Measurements from ENCODE around the gene GIGYF2. TPM values are rescaled to one million over a fixed set of nuclear protein-coding genes. Genes with fewer than 3 reads are reported as not detected.

The GIGYF2 gene
- total and polyA plus RNA-seq, 9 donors = 22.1 to 83.6 (median 68.4) TPM

DNA sequence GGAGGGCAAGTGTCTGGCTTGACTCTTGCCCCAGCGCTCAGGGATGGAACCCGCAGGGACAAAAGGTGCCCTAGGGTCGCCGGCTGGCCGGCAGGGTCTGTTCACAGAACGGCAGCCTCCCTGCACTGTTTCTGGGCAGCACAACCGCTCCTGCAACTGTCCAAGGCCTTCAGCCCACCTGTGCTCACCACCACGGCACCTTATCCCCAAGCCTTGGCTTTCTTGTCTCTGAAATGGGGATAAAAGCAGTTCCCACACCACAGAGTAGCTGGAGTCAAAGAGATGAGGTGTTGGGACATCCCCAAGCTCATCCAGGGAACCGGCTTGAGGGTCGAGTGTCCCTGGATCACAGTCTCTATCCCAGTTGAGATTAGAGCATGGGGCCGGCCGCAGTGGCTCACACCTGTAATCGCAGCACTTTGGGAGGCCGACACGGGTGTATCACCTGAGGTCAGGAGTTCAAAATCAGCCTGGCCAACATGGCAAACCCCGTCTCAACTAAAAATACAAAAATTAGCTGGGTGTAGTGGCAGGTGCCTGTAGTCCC, 177.6 kb downstream of the GIGYF2 start:
- Histone ChIP-seq H3K36me3 (no peaks in the 10 kb centered on the region), H3K4me1 (ENCODE audit: insufficient read depth) (peaks cover 4% of the 10 kb centered on the region), H3K27me3 (no peaks in the 10 kb centered on the region), H3K27ac (no peak overlapping the region), H3K9me3 (no peaks in the 10 kb centered on the region), H3K4me3 (no peak overlapping the region)
- peak in 1 of 5 donors; percentile 15 for DNase-seq
- 83 to 87% (median 84%) methylated on average over 16 of the region's 16 CpGs for WGBS, 3 donors
- TF ChIP-seq, protein P1, sequence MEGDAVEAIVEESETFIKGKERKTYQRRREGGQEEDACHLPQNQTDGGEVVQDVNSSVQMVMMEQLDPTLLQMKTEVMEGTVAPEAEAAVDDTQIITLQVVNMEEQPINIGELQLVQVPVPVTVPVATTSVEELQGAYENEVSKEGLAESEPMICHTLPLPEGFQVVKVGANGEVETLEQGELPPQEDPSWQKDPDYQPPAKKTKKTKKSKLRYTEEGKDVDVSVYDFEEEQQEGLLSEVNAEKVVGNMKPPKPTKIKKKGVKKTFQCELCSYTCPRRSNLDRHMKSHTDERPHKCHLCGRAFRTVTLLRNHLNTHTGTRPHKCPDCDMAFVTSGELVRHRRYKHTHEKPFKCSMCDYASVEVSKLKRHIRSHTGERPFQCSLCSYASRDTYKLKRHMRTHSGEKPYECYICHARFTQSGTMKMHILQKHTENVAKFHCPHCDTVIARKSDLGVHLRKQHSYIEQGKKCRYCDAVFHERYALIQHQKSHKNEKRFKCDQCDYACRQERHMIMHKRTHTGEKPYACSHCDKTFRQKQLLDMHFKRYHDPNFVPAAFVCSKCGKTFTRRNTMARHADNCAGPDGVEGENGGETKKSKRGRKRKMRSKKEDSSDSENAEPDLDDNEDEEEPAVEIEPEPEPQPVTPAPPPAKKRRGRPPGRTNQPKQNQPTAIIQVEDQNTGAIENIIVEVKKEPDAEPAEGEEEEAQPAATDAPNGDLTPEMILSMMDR (IDR thresholded peaks at IDR 0.05) = no peak
- TF ChIP-seq EP300 (IDR thresholded peaks at IDR 0.05) (no peak), POLR2A (IDR thresholded peaks at IDR 0.05) (no peak)
- intact Hi-C loops (cut with DNase I) = no loop called here

DNA sequence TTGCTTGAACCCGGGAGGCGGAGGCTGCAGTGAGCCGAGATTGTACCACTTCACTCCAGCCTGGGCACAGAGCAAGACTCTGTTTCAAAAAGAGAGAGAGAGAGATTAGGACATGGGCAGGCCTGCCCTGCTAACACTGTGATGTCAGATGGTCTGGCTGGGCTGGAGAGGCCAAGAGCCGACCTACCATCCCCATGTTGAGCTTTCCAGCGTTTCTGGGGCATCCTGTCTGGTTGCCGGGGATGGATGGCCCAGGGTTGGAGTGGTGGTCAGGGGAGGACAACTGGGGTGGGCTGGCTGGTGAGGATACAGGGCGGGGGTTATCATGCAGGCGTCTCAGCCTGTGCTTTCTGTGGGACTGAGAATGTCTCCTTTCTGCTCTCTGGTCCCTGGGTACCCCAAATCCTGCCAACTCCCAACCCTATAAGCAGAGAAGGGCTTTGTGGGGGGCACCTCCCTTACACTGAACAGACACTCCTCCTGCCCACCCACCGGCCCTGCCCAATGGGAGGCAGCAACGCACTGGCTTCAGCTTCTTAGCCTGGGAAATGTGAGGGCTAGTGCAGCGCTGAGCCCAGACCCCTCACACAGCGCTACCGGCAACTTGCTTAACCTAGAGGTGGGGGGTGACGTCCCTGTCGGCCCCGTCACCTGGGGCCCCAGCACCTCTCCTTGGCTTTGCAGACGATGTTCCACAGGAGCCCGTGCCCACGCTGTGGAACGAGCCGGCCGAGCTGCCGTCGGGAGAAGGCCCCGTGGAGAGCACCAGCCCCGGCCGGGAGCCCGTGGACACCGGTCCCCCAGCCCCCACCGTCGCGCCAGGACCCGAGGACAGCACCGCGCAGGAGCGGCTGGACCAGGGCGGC, 178.4 kb downstream of the GIGYF2 start:
- no peaks in the 10 kb centered on the region for H3K27me3 ChIP-seq
- H3K9me3 ChIP-seq = no peaks in the 10 kb centered on the region
- H3K4me1 ChIP-seq (ENCODE audit: insufficient read depth) = peaks cover 4% of the 10 kb centered on the region
- H3K27ac ChIP-seq = no peak overlapping the region
- peak in 1 of 5 donors; percentile 24 for DNase-seq
- TF ChIP-seq EP300 (IDR thresholded peaks at IDR 0.05) = no peak
- TF ChIP-seq POLR2A (IDR thresholded peaks at IDR 0.05) = no peak
- TF ChIP-seq, protein P1 (IDR thresholded peaks at IDR 0.05) = no peak
- no peaks in the 10 kb centered on the region for H3K36me3 ChIP-seq
- intact Hi-C loops (cut with DNase I) = no loop called here
- H3K4me3 ChIP-seq = peak overlapping the region; percentile 19
- 16 to 38% (median 34%) methylated on average over 14 to 37 of the region's 37 CpGs for WGBS, 3 donors

DNA sequence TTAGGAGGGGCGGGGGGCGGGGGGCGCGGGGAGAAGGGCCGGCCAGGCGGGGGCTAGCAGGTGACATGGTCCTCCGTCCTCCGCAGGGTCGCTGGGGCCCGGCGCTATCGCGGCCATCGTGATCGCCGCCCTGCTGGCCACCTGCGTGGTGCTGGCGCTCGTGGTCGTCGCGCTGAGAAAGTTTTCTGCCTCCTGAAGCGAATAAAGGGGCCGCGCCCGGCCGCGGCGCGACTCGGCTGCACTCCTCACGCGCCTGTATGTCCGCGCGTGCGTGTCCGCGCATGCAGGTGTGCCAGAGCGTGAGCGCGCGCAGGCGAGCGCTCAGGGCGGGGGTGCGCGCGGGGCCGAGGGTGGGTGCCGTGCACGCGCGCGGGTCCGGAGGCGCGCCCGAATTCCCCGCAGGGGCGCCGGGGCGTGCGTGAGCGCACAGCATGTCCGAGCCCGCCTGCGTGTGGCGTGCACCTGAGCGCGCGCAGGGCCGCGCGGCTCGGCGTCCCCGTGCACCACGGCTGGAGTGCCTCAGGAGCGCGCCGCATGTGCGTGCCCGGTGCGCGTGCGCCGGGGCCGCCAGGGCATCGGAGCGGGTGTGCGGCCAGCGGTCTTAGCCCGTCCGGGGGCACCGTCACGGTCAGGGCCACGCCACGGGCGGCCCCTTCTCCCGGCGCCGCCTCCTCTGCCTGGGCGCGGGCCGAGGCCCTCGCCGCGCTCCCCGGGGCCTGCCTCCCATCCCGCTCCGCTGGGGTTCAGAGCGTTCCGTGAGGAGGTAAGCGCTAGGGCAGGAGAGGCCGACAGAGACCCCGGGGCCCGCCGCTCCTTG, 179.2 kb downstream of the GIGYF2 start:
- Histone ChIP-seq H3K4me1 (ENCODE audit: insufficient read depth) (peaks cover 4% of the 10 kb centered on the region), H3K9me3 (no peaks in the 10 kb centered on the region), H3K4me3 (peak overlapping the region; percentile 19), H3K27me3 (no peaks in the 10 kb centered on the region), H3K36me3 (no peaks in the 10 kb centered on the region), H3K27ac (no peak overlapping the region)
- intact Hi-C loops (cut with DNase I) = no loop called here
- DNase-seq = peak in 1 of 5 donors; percentile 40
- WGBS, 3 donors = 0 to 2% (median 1%) methylated on average over 52 to 116 of the region's 119 CpGs
- no peak for TF ChIP-seq POLR2A (IDR thresholded peaks at IDR 0.05)
- no peak for TF ChIP-seq EP300 (IDR thresholded peaks at IDR 0.05)
- TF ChIP-seq, protein P1 (IDR thresholded peaks at IDR 0.05) = no peak

DNA sequence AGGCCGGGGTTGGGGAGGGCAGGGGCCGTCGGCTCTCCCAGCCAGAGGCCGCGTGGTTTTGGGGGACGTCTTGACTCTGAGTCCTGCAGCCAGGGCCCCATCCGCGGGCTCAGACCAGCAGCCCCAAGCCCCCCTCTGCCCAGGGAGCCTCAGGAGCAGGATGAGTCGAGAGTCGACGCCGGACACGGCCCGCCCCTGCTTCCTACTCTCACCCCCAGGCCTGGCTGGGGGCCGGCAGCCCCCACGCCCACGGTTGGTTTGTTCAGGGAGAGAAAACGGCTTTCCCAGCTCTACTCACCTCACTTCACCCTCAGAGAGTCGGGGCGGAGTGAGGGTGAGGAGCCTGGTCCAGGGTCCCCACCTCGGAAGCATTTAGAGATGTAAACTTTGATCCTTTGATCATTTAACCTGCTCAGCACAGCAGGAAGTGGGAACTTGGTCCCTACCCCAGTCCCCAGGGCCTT, 179.9 kb downstream of the GIGYF2 start:
- 18 to 24% (median 19%) methylated on average over 19 to 21 of the region's 21 CpGs for WGBS, 3 donors
- H3K9me3 ChIP-seq = no peaks in the 10 kb centered on the region
- H3K4me3 ChIP-seq = peak overlapping the region; percentile 19
- intact Hi-C loops (cut with DNase I) = no loop called here
- H3K4me1 ChIP-seq (ENCODE audit: insufficient read depth) = peaks cover 4% of the 10 kb centered on the region
- no peak for TF ChIP-seq EP300 (IDR thresholded peaks at IDR 0.05)
- TF ChIP-seq, protein P1 (IDR thresholded peaks at IDR 0.05) = no peak
- TF ChIP-seq POLR2A (IDR thresholded peaks at IDR 0.05) = no peak
- no peaks in the 10 kb centered on the region for H3K36me3 ChIP-seq
- no peaks in the 10 kb centered on the region for H3K27me3 ChIP-seq
- no peak overlapping the region for H3K27ac ChIP-seq
- DNase-seq = peak in 1 of 5 donors; percentile 30
